Erythroblast (primary cell): ENCODE measurements around the gene CTCFL.

Experiments used
- GATA1 ChIP-seq: IDR thresholded peaks from 2 replicates; pipeline ENCODE4 v1.6.1; 2011; ENCODE audit warnings: low read depth, mild to moderate bottlenecking, control low read depth, low read length, moderate library complexity
- POLR2A ChIP-seq: IDR thresholded peaks from 2 replicates; pipeline ENCODE4 v1.6.1; 2011; ENCODE audit warnings: mild to moderate bottlenecking, low read length

- TF ChIP-seq POLR2A: no peak
- no peak for TF ChIP-seq GATA1
Measured at GRCh38 chr20:57449398-57450354, 75.3 kb downstream of the CTCFL start.
